Spleen (tissue), 7 donors: Measurements from ENCODE around the gene MAP2K5.

Source experiments
- CTCF ChIP-seq, 11 experiments: fragments of 200-600 bp in 7 of 11; fragments of 450-650 bp in 4 of 11; sonication (generic) in 4 of 11; IDR thresholded peaks in 8 of 11; conservative IDR thresholded peaks in 3 of 11; 1 replicate in 7 of 11; 2 replicates in 4 of 11; pipeline versions ENCODE4 v1.4.0 to v1.8.0; 2016 to 2021; ENCODE audit warnings: antibody characterized with exemption in 11 of 11, inconsistent platforms in 4 of 11, mild to moderate bottlenecking in 1 of 11
- POLR2AphosphoS5 ChIP-seq, 3 donors: sonication (generic); formaldehyde crosslinking; IDR thresholded peaks; one replicate each; pipeline ENCODE4 v1.5.1; 2017; ENCODE audit warnings: antibody characterized with exemption in 3 of 3
- donor health status: DM: no; HTN: no; CAD: no; lungs with moderate emphysema.
- donor health status: DM: no; HTN: no; CAD: no.
- donor health status: DM: no; HTN: no; CAD: no.

- TF ChIP-seq POLR2AphosphoS5 (IDR thresholded peaks at IDR 0.05), result no peak
- TF ChIP-seq CTCF (IDR thresholded peaks at IDR 0.05 in 8 of 11, conservative IDR thresholded peaks at IDR 0.05 in 3 of 11), result no peak
Measured at GRCh38 chr15:67809441-67809840, 266.9 kb downstream of the MAP2K5 start.
